H1 (cell line): ENCODE measurements around the gene NT5E. TPM values are rescaled to one million over a fixed set of nuclear protein-coding genes. Genes with fewer than 3 reads are reported as not detected.
A peak's percentile ranks its signal among the peaks of the same experiment; 100 is the strongest.

Experiments used
- CTCF ChIA-PET: fragments of 300-600 bp; sonication (Branson Sonifier 250); formaldehyde crosslinking; loops from one replicate; lab custom pipeline; 2021; ENCODE audit not compliant: partially characterized antibody; lab: Charles Lee
- POLR2A ChIA-PET: fragments of 300-600 bp; sonication (Branson Sonifier 250); formaldehyde crosslinking; loops from one replicate; lab custom pipeline; 2021; ENCODE audit warnings: inconsistent platforms; ENCODE audit not compliant: partially characterized antibody; lab: Charles Lee
- DNase-seq, 2 experiments: peaks; one replicate each; pipeline versions ENCODE4 v3.0.0 to v3.0.0-alpha.2; 2010 to 2022; ENCODE audit warnings: low spot score in 2 of 2, low read depth in 1 of 2, mixed read lengths in 1 of 2
- FAIRE-seq: peaks from 2 replicates; lab custom pipeline; 2011; peaks lifted over from hg19 to GRCh38; lab: Jason Lieb, UNC
- H2AFZ ChIP-seq: 2 replicates; pipeline ENCODE4 v1.8.1; 2012; ENCODE audit warnings: low read length, inconsistent platforms
- H2AK5ac ChIP-seq: 2 replicates; pipeline ENCODE4 v1.6.1; 2013; ENCODE audit warnings: low read depth, low read length
- H2BK120ac ChIP-seq: replicated peaks from 2 replicates; pipeline ENCODE3; 2013; ENCODE audit warnings: low read depth, low read length, inconsistent platforms
- H2BK12ac ChIP-seq: 2 replicates; pipeline ENCODE4 v1.6.1; 2013; ENCODE audit warnings: low read depth, low read length
- H2BK15ac ChIP-seq: 2 replicates; pipeline ENCODE4 v1.6.1; 2013; ENCODE audit warnings: low read length
- H2BK20ac ChIP-seq: 2 replicates; pipeline ENCODE4 v1.6.1; 2013; ENCODE audit warnings: low read length
- H2BK5ac ChIP-seq: 2 replicates; pipeline ENCODE4 v1.6.1; 2013; ENCODE audit warnings: low read depth, low read length
- H3K14ac ChIP-seq: 2 replicates; pipeline ENCODE4 v1.6.1; 2013; ENCODE audit warnings: inconsistent platforms; ENCODE audit not compliant: insufficient read length
- H3K18ac ChIP-seq: 2 replicates; pipeline ENCODE4 v1.6.1; 2013; ENCODE audit warnings: low read length; ENCODE audit errors: extremely low read depth
- H3K23ac ChIP-seq: 2 replicates; pipeline ENCODE4 v1.6.1; 2013; ENCODE audit warnings: inconsistent platforms; ENCODE audit not compliant: insufficient read length
- H3K23me2 ChIP-seq: 2 replicates; pipeline ENCODE4 v1.6.1; 2013; ENCODE audit warnings: low read depth, low read length
- H3K27ac ChIP-seq: 2 replicates; pipeline ENCODE4 v1.6.1; 2011; ENCODE audit warnings: low read depth, low read length, inconsistent platforms
- H3K27me3 ChIP-seq, 4 experiments: replicated peaks in 1 of 4; 1 replicate in 1 of 4; 2 replicates in 3 of 4; pipeline versions ENCODE4 v1.6.1 to v1.8.1; 2011 to 2013; ENCODE audit warnings: low read length in 3 of 4, mild to moderate bottlenecking in 3 of 4, inconsistent platforms in 2 of 4, mixed read lengths in 2 of 4, moderate library complexity in 1 of 4; ENCODE audit not compliant: control insufficient read depth in 3 of 4, insufficient read depth in 3 of 4; ENCODE audit errors: extremely low read depth in 1 of 4
- H3K36me3 ChIP-seq, 4 experiments: 2 replicates each; pipeline versions ENCODE4 v1.6.1 to v1.8.1; 2011 to 2013; ENCODE audit warnings: mild to moderate bottlenecking in 4 of 4, low read length in 3 of 4, moderate library complexity in 2 of 4, control low read depth in 1 of 4, inconsistent platforms in 1 of 4; ENCODE audit not compliant: insufficient read depth in 4 of 4, control insufficient read depth in 2 of 4
- H3K4ac ChIP-seq: replicated peaks from 2 replicates; pipeline ENCODE3; 2013; ENCODE audit warnings: low read length, low read depth, mixed read lengths, inconsistent platforms; ENCODE audit not compliant: insufficient read length
- H3K4me1 ChIP-seq, 4 experiments: replicated peaks in 1 of 4; 1 replicate in 1 of 4; 2 replicates in 3 of 4; pipeline versions ENCODE4 v1.6.1 to v1.8.1; 2011 to 2013; ENCODE audit warnings: low read length in 3 of 4, inconsistent platforms in 2 of 4, mixed read lengths in 1 of 4; ENCODE audit not compliant: insufficient read depth in 4 of 4, control insufficient read depth in 3 of 4
- H3K4me2 ChIP-seq, 2 experiments: 2 replicates each; pipeline versions ENCODE4 v1.6.1 to v1.8.1; 2011 to 2013; ENCODE audit warnings: low read depth in 2 of 2, low read length in 2 of 2, control low read depth in 1 of 2, inconsistent platforms in 1 of 2, mild to moderate bottlenecking in 1 of 2; ENCODE audit not compliant: insufficient read depth in 1 of 2
- H3K4me3 ChIP-seq, 4 experiments: fragments of 200-600, 300-600 bp in 1 of 4; sonication (generic), shearing (Covaris generic), sonication (Bioruptor Twin) in 1 of 4; 2 replicates each; pipeline versions ENCODE4 v1.5.1 to v1.8.1; 2011 to 2016; ENCODE audit warnings: low read length in 4 of 4, low read depth in 3 of 4, control low read depth in 2 of 4, inconsistent platforms in 2 of 4, mild to moderate bottlenecking in 2 of 4, mixed read lengths in 1 of 4, moderate library complexity in 1 of 4; ENCODE audit not compliant: insufficient read depth in 2 of 4; ENCODE audit errors: extremely low read depth in 1 of 4
- H3K56ac ChIP-seq: replicated peaks from 2 replicates; pipeline ENCODE3; 2013; ENCODE audit warnings: low read depth, mild to moderate bottlenecking, mixed read lengths, low read length, inconsistent platforms; ENCODE audit not compliant: insufficient read length
- H3K79me1 ChIP-seq: 2 replicates; pipeline ENCODE4 v1.6.1; 2013; ENCODE audit warnings: low read depth, low read length, control low read depth
- H3K79me2 ChIP-seq, 2 experiments: 2 replicates each; pipeline versions ENCODE4 v1.6.1 to v1.8.1; 2012 to 2013; ENCODE audit warnings: low read length in 2 of 2, mild to moderate bottlenecking in 2 of 2, inconsistent platforms in 1 of 2; ENCODE audit not compliant: insufficient read depth in 2 of 2, control insufficient read depth in 1 of 2
- H3K9ac ChIP-seq, 4 experiments: replicated peaks in 1 of 4; 1 replicate in 1 of 4; 2 replicates in 3 of 4; pipeline versions ENCODE4 v1.6.1 to v1.8.1; 2011 to 2013; ENCODE audit warnings: low read depth in 3 of 4, low read length in 3 of 4, control low read depth in 2 of 4, mild to moderate bottlenecking in 2 of 4, moderate library complexity in 2 of 4, inconsistent platforms in 1 of 4; ENCODE audit errors: extremely low read depth in 1 of 4
- H3K9me3 ChIP-seq, 2 experiments: 2 replicates each; pipeline versions ENCODE4 v1.6.1 to v1.8.1; 2012 to 2013; ENCODE audit warnings: mild to moderate bottlenecking in 2 of 2, moderate library complexity in 2 of 2, control low read depth in 1 of 2, inconsistent platforms in 1 of 2, low read depth in 1 of 2, low read length in 1 of 2, mixed read lengths in 1 of 2; ENCODE audit not compliant: insufficient read depth in 2 of 2
- H4K20me1 ChIP-seq, 2 experiments: replicated peaks in 1 of 2; 2 replicates each; pipeline versions ENCODE3 to v1.8.1; 2011 to 2013; ENCODE audit warnings: inconsistent platforms in 2 of 2, low read length in 2 of 2, mild to moderate bottlenecking in 1 of 2; ENCODE audit not compliant: insufficient read depth in 2 of 2, control insufficient read depth in 1 of 2
- H4K5ac ChIP-seq: 2 replicates; pipeline ENCODE4 v1.6.1; 2013; ENCODE audit warnings: low read length, low read depth, mixed read lengths, inconsistent platforms; ENCODE audit not compliant: insufficient read length
- H4K8ac ChIP-seq: 2 replicates; pipeline ENCODE4 v1.8.0; 2013; ENCODE audit warnings: mild to moderate bottlenecking, moderate library complexity, low read length, inconsistent platforms; ENCODE audit not compliant: insufficient read depth; ENCODE audit errors: extremely low read depth
- H4K91ac ChIP-seq: replicated peaks from 2 replicates; pipeline ENCODE3; 2013; ENCODE audit warnings: low read length, mixed read lengths, inconsistent platforms; ENCODE audit not compliant: insufficient read length
- ASH2L ChIP-seq: fragments of 200-600, 300-600 bp; sonication (generic); IDR thresholded peaks from one replicate; pipeline ENCODE4 v1.7.1; 2017; ENCODE audit warnings: low read length
- ATF2 ChIP-seq: IDR thresholded peaks from 2 replicates; pipeline ENCODE4 v1.6.1; 2012; ENCODE audit warnings: low read length, inconsistent platforms
- BCL11A ChIP-seq, 2 experiments: IDR thresholded peaks; one replicate each; pipeline ENCODE4 v1.6.1; 2011; ENCODE audit warnings: low read depth in 2 of 2, low read length in 2 of 2, mild to moderate bottlenecking in 2 of 2
- E2F6 ChIP-seq: IDR thresholded peaks from 2 replicates; pipeline ENCODE4 v1.6.1; 2012; ENCODE audit warnings: inconsistent platforms
- JUN ChIP-seq: IDR thresholded peaks from 2 replicates; pipeline ENCODE4 v1.6.1; 2011; ENCODE audit warnings: low read depth, mild to moderate bottlenecking, improper control_type of control experiment, low read length
- POLR2A ChIP-seq, 2 experiments: IDR thresholded peaks; 1 replicate in 1 of 2; 2 replicates in 1 of 2; pipeline ENCODE4 v1.6.1; 2011; ENCODE audit warnings: low read depth in 2 of 2, low read length in 2 of 2, mild to moderate bottlenecking in 2 of 2; ENCODE audit errors: control extremely low read depth in 1 of 2
- POLR2AphosphoS5 ChIP-seq: IDR thresholded peaks from 2 replicates; pipeline ENCODE4 v1.6.1; 2011; ENCODE audit warnings: low read depth, low read length
- TEAD4 ChIP-seq: IDR thresholded peaks from 2 replicates; pipeline ENCODE4 v1.6.1; 2012; ENCODE audit warnings: low read depth, low read length, inconsistent platforms, mixed read lengths
- WGBS, 2 experiments: shearing (Covaris generic) in 1 of 2; methylation state at CpG; one replicate each; pipeline versions ENCODE4 v1.1.6 to v1.1.7; 2013 to 2015; ENCODE audit warnings: low lambda C conversion rate in 2 of 2, mixed read lengths in 2 of 2, inconsistent platforms in 1 of 2, low coverage in 1 of 2, missing lambda C conversion rate in 1 of 2; ENCODE audit not compliant: insufficient replicate concordance in 2 of 2, insufficient coverage in 1 of 2, insufficient read length in 1 of 2; ENCODE audit errors: extremely low coverage in 1 of 2, missing lambda C conversion rate in 1 of 2; 5-methylcytosine and 5-hydroxymethylcytosine counted together
- polyA plus RNA-seq, 7 experiments: library from polyadenylated mRNA; depleted of rRNA in 3 of 7; stranded (reverse) in 5 of 7; unstranded in 2 of 7; fragments of >200 nt in 5 of 7; fragments of 200-250 nt in 2 of 7; gene quantifications; 1 replicate in 5 of 7; 2 replicates in 1 of 7; 4 replicates in 1 of 7; pipeline versions ENCODE4 v1.2.1 to v1.2.3, GENCODE V29; 2011 to 2013; ENCODE audit warnings: missing spikeins in 2 of 7, mixed read lengths in 2 of 7
- total RNA-seq: library from RNA; stranded (reverse); fragmentation: NEBNext Ultra II Directional; extraction: Animal tissue kit (Norgen Biotek cat#: 25700); gene quantifications from 2 replicates; pipeline ENCODE4 v1.2.1, GENCODE V29; 2021
- TF ChIP-seq, protein P1 (sequence below): IDR thresholded peaks from 2 replicates; pipeline ENCODE4 v1.6.1; 2012; ENCODE audit warnings: inconsistent platforms

NT5E gene
- total and polyA plus RNA-seq, 2 of the 8 experiments (the other 6 are each of a cell fraction or from before 2014, with no cell fraction given) = 0.74 to 1.5 TPM

DNA sequence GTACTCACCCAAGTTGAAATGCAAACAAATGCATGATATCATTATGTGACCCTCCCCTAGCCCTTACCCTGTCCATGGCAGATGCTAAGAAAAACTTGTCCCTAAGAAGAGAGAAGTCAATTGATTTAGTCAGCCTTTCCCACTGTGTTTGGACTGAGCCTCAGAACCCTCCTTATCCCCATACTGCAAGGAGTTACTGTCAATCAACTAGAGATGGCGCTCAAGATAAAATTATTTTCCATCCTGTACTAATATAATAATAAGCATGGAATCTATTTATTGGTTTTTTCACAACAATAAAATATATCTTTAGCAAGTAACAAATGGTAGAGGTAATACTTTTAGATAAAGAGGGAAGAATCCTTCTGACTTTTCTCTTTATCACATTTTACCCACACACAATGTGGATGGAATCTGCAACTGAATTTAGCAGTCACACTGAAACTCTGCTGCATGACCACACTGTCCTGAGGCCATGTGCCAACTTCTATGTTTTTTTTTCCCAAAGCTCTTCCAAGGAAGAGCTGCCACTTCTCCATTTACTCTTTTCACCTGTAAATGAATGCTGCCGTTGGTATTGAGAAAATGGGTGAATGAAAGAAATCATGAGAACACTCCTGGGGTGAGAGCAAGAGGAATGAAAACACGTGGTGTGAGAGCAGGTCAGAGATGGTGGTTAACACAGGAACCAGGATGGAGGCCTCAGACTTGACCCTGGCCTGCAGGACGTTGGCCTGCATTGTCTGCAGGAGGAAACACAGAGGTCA lies 10.5 kb downstream of the NT5E start:
- Histone ChIP-seq H2BK5ac (0 out of 2 replicates have a peak overlapping the region, but pooled peaks have one; percentile 9), H2BK15ac (no peak overlapping the region), H2BK20ac (no peak overlapping the region), H4K8ac (no peak overlapping the region), H3K18ac (no peak overlapping the region), H3K23ac (no peak overlapping the region), H2AFZ (peak overlapping the region; percentile 97), H3K9ac (no peak overlapping the region), H2AK5ac (no peak overlapping the region), H2BK120ac (no peak overlapping the region), H3K4ac (no peak overlapping the region), H3K23me2 (no peaks in the 10 kb centered on the region), H4K5ac (no peak overlapping the region), H3K14ac (no peak overlapping the region), H4K20me1 (no peaks in the 10 kb centered on the region), H3K36me3 (no peaks in the 10 kb centered on the region), H3K79me2 (no peaks in the 10 kb centered on the region), H3K27me3 (no peaks in the 10 kb centered on the region), H3K27ac (no peak overlapping the region), H3K79me1 (no peaks in the 10 kb centered on the region), H3K4me3 (no peak overlapping the region), H3K56ac (no peak overlapping the region), H3K4me2 (no peak overlapping the region), H2BK12ac (no peak overlapping the region), H3K9me3 (no peaks in the 10 kb centered on the region), H4K91ac (no peak overlapping the region), H3K4me1 (peaks cover 0 to 10% (median 3%) of the 10 kb centered on the region in 4 experiments; a peak in 4 of 7 replicates)
- WGBS, 2 experiments = 45% methylated on average over 4 of the region's 4 CpGs; no CpG with 5 or more reads in 1 of the 2 experiments
- no peak for FAIRE-seq
- CTCF ChIA-PET = interaction anchor here (1.0 to 3.4 kb wide), 2 partner anchors 11 to 23 kb away, joined by 3 to 22 read pairs; partner anchors contain the start of gene NT5E
- DNase-seq = no peak
- no peak for TF ChIP-seq TEAD4
- TF ChIP-seq JUN = no peak
- TF ChIP-seq ATF2 = no peak
- TF ChIP-seq, protein P1, sequence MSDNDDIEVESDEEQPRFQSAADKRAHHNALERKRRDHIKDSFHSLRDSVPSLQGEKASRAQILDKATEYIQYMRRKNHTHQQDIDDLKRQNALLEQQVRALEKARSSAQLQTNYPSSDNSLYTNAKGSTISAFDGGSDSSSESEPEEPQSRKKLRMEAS = peak; percentile 73
- no peak for TF ChIP-seq POLR2AphosphoS5
- TF ChIP-seq ASH2L = no peak
- TF ChIP-seq BCL11A (IDR thresholded peaks at IDR 0.05; ENCODE audit: low read depth in 2 of 2, low read length in 2 of 2) = no peak
- peak; percentile 36; the same call in 1 of the 2 replicates for TF ChIP-seq E2F6
- TF ChIP-seq POLR2A (IDR thresholded peaks at IDR 0.05; ENCODE audit: control extremely low read depth in 1 of 2, low read depth in 2 of 2, low read length in 2 of 2) = no peak
- TF ChIP-seq, all 59 proteins: peak for 2
- POLR2A ChIA-PET = interaction anchor here (2.7 kb wide), 1 partner anchor 11 kb away, joined by 15 read pairs; the partner anchor contains the start of gene NT5E
